Right lobe of liver (tissue), 4 donors: ENCODE data around the gene PEX16.

Source experiments
- POLR2A ChIP-seq: fragments of 450-650 bp; IDR thresholded peaks from one replicate; pipeline ENCODE4 v1.6.1; 2017; ENCODE audit warnings: antibody characterized with exemption, mild to moderate bottlenecking
- TF ChIP-seq, protein P1 (sequence below), 4 donors: fragments of 200-600 bp in 3 of 4; fragments of 450-650 bp in 1 of 4; IDR thresholded peaks; one replicate each; pipeline versions ENCODE4 v1.5.1 to v1.8.0; 2016 to 2022; ENCODE audit warnings: antibody characterized with exemption in 4 of 4, mild to moderate bottlenecking in 2 of 4
- donor health status: DM: no; HTN: no; CAD: no.
- donor health status: DM: no; HTN: no; CAD: no.
- donor health status: DM: no; HTN: yes; CAD: no.

DNA sequence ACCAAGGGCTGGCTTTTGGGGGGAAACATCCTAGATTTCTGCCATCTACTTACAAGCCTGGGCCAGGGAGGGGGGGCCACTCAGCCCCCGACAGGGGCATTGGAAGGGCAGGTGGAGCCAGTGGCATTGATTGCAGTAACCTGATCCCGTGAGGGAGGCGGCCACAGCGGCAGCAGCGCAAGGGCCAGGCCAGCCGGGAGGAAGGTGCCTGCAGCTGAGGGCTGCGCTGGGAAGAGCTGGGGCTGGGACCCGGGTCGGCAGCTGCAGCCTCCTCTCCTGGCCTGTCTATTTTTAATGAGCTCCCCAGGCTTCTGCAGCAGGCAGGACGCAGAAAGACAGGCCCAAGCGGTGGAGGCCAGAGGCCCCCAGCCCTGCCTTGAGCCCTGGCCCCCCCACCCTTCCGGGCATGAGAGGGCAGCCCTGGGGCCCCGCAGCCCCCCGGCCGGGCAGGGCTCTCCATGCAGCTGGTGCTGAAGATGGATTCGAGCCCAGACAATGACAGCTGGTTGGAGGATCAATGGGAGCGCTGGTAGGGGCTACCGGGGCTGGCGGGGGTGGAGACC lies 21.2 kb downstream of the PEX16 start:
- TF ChIP-seq, protein P1, sequence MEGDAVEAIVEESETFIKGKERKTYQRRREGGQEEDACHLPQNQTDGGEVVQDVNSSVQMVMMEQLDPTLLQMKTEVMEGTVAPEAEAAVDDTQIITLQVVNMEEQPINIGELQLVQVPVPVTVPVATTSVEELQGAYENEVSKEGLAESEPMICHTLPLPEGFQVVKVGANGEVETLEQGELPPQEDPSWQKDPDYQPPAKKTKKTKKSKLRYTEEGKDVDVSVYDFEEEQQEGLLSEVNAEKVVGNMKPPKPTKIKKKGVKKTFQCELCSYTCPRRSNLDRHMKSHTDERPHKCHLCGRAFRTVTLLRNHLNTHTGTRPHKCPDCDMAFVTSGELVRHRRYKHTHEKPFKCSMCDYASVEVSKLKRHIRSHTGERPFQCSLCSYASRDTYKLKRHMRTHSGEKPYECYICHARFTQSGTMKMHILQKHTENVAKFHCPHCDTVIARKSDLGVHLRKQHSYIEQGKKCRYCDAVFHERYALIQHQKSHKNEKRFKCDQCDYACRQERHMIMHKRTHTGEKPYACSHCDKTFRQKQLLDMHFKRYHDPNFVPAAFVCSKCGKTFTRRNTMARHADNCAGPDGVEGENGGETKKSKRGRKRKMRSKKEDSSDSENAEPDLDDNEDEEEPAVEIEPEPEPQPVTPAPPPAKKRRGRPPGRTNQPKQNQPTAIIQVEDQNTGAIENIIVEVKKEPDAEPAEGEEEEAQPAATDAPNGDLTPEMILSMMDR (IDR thresholded peaks at IDR 0.05): no peak
- TF ChIP-seq POLR2A: no peak
